HG03521 (cell line): Measurements from ENCODE around the gene EPSTI1.

Source experiments
- ATAC-seq: cut with Tn5 transposase; IDR thresholded peaks from one replicate; pipeline ENCODE4 v1.9.1; 2021; ENCODE audit warnings: mild to moderate bottlenecking, moderate library complexity; ENCODE audit not compliant: unreplicated experiment

EPSTI1 gene

GRCh38 chr13:42855410-42855809 is 136.6 kb downstream of the EPSTI1 start:
- ATAC-seq: no peak

- no peak for ATAC-seq
Observed at GRCh38 chr13:42852136-42852535, 139.9 kb downstream of the EPSTI1 start.

GRCh38 chr13:42849200-42849599 is 142.8 kb downstream of the EPSTI1 start:
- ATAC-seq: no peak

GRCh38 chr13:42847891-42848663 is 144.0 kb downstream of the EPSTI1 start:
- no peak for ATAC-seq

GRCh38 chr13:42836930-42837690 is 154.9 kb downstream of the EPSTI1 start:
- no peak for ATAC-seq
